ENCODE measurements around the gene NUDT1.

NUDT1 gene

GRCh38 chr7:2195400-2196246 is 46.4 kb upstream of the NUDT1 start:
- H3K4me1 ChIP-seq (ENCODE audit: control insufficient read depth, low read length): no peaks in the 10 kb centered on the region
- H3K27me3 ChIP-seq (ENCODE audit: control insufficient read depth, low read length): no peaks in the 10 kb centered on the region
- no peak overlapping the region for H3K4me3 ChIP-seq (ENCODE audit: low read length)
- H3F3A ChIP-seq (ENCODE audit: control insufficient read depth, insufficient read depth): no peaks in the 10 kb centered on the region
- peaks cover 74% of the 10 kb centered on the region for H3K36me3 ChIP-seq (ENCODE audit: control insufficient read depth, low read length)
- H3K9me3 ChIP-seq (ENCODE audit: control insufficient read depth, insufficient read depth, low read length): peaks cover 45% of the 10 kb centered on the region
- no peaks in the 10 kb centered on the region for H3K9me2 ChIP-seq (replicated peaks; ENCODE audit: control insufficient read depth, low read length)
- H3K79me2 ChIP-seq (ENCODE audit: control insufficient read depth, low read length): peaks cover 39% of the 10 kb centered on the region
- no peak overlapping the region for H3K4me2 ChIP-seq (ENCODE audit: low read length)
- TF ChIP-seq EZH2phosphoT487 (IDR thresholded peaks at IDR 0.05; ENCODE audit: borderline replicate concordance, low read length): no peak
- TF ChIP-seq, protein P1, sequence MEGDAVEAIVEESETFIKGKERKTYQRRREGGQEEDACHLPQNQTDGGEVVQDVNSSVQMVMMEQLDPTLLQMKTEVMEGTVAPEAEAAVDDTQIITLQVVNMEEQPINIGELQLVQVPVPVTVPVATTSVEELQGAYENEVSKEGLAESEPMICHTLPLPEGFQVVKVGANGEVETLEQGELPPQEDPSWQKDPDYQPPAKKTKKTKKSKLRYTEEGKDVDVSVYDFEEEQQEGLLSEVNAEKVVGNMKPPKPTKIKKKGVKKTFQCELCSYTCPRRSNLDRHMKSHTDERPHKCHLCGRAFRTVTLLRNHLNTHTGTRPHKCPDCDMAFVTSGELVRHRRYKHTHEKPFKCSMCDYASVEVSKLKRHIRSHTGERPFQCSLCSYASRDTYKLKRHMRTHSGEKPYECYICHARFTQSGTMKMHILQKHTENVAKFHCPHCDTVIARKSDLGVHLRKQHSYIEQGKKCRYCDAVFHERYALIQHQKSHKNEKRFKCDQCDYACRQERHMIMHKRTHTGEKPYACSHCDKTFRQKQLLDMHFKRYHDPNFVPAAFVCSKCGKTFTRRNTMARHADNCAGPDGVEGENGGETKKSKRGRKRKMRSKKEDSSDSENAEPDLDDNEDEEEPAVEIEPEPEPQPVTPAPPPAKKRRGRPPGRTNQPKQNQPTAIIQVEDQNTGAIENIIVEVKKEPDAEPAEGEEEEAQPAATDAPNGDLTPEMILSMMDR (IDR thresholded peaks at IDR 0.05; ENCODE audit: low read depth, low read length, poor library complexity, severe bottlenecking): no peak
- H4K20me1 ChIP-seq (ENCODE audit: control insufficient read depth, insufficient read depth, low read depth, low read length): no peaks in the 10 kb centered on the region
- no peak overlapping the region for H3K27ac ChIP-seq (ENCODE audit: low read depth, low read length)

DNA sequence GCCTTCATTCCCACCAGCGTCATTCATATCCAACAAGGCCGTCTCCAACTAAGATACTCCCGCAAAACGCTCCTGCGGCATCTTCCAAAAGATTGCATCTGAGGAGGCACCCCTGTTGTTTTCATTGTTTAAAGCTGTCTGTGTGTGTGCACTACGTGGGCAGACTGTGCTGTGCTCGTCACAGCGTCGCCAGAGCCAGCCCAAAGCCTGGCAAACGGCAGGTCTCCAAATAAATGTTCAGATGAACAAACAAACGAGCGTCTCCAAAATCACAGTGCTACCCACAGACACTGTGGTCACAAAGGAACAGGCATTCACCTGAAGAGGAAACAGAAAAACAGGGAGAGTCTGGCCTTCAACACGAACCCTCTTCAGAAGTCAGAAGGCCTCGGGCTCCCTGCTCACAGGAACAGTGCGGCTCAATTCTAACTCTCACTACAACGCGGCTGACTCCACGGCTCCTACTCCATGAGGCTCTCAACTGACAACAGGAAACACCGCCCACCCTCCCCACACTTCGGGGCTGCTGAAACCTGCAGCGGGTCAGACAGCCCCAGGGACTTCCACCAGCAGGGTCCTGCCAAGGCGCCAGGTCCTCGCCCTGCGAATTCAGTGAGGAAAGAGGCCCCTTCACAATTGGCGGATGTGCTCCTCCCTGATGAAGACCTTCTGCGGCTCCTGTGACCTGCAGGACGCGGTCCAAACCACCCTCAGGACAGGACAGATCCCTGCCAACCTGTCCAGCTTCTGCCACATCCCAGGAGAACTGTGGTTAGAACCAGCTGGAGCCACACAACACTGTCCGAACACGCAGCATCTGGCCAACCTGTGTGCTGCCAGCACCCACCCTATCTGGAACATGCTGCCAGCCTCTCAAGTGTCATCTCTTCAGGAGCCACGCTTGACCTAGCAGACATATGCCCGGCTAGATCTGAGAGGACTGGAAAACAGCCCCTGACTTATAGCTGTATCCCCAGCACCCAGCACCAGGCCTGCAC is 45.3 kb upstream of the NUDT1 start:
- Histone ChIP-seq H3K4me1 (ENCODE audit: control insufficient read depth, low read length) (no peaks in the 10 kb centered on the region), H3F3A (ENCODE audit: control insufficient read depth, insufficient read depth) (no peaks in the 10 kb centered on the region), H3K9me3 (ENCODE audit: control insufficient read depth, insufficient read depth, low read length) (peaks cover 45% of the 10 kb centered on the region), H3K27ac (ENCODE audit: low read depth, low read length) (no peak overlapping the region), H3K4me3 (ENCODE audit: low read length) (no peak overlapping the region), H3K79me2 (ENCODE audit: control insufficient read depth, low read length) (peaks cover 41% of the 10 kb centered on the region), H3K27me3 (ENCODE audit: control insufficient read depth, low read length) (no peaks in the 10 kb centered on the region), H4K20me1 (ENCODE audit: control insufficient read depth, insufficient read depth, low read depth, low read length) (no peaks in the 10 kb centered on the region), H3K4me2 (ENCODE audit: low read length) (no peak overlapping the region), H3K36me3 (ENCODE audit: control insufficient read depth, low read length) (peaks cover 79% of the 10 kb centered on the region), H3K9me2 (replicated peaks; ENCODE audit: control insufficient read depth, low read length) (no peaks in the 10 kb centered on the region)
- TF ChIP-seq, protein P1 (IDR thresholded peaks at IDR 0.05; ENCODE audit: low read depth, low read length, poor library complexity, severe bottlenecking): no peak
- TF ChIP-seq EZH2phosphoT487 (IDR thresholded peaks at IDR 0.05; ENCODE audit: borderline replicate concordance, low read length): no peak

- no peaks in the 10 kb centered on the region for H3K27me3 ChIP-seq (ENCODE audit: control insufficient read depth, low read length)
- H3K36me3 ChIP-seq (ENCODE audit: control insufficient read depth, low read length): peaks cover 88% of the 10 kb centered on the region
- H3K9me3 ChIP-seq (ENCODE audit: control insufficient read depth, insufficient read depth, low read length): peaks cover 45% of the 10 kb centered on the region
- H3F3A ChIP-seq (ENCODE audit: control insufficient read depth, insufficient read depth): no peaks in the 10 kb centered on the region
- H3K79me2 ChIP-seq (ENCODE audit: control insufficient read depth, low read length): peaks cover 48% of the 10 kb centered on the region
- no peaks in the 10 kb centered on the region for H3K4me1 ChIP-seq (ENCODE audit: control insufficient read depth, low read length)
- H4K20me1 ChIP-seq (ENCODE audit: control insufficient read depth, insufficient read depth, low read depth, low read length): peaks cover under 1% of the 10 kb centered on the region; the same call in 1 of the 2 replicates
- TF ChIP-seq, protein P1 (IDR thresholded peaks at IDR 0.05; ENCODE audit: low read depth, low read length, poor library complexity, severe bottlenecking): no peak
- no peak for TF ChIP-seq EZH2phosphoT487 (IDR thresholded peaks at IDR 0.05; ENCODE audit: borderline replicate concordance, low read length)
- H3K9me2 ChIP-seq (replicated peaks; ENCODE audit: control insufficient read depth, low read length): no peaks in the 10 kb centered on the region
- H3K4me3 ChIP-seq (ENCODE audit: low read length): no peak overlapping the region
- H3K27ac ChIP-seq (ENCODE audit: low read depth, low read length): no peak overlapping the region
- H3K4me2 ChIP-seq (ENCODE audit: low read length): no peak overlapping the region
Observed at GRCh38 chr7:2197436-2198155, 44.4 kb upstream of the NUDT1 start.

Measured in DOHH2 (cell line).